Dendritic cell treated with granulocyte-macrophage colony-stimulating factor and Interleukin-4, amounts not matched to agents 40 ng/mL and 50 ng/mL, for 4 days (primary cell): ENCODE measurements around the gene TEDC2.

ENCODE experiments used
- H3K27ac Mint-ChIP-seq: one replicate; pipeline ENCODE4 v1.8.0; 2022; ENCODE audit warnings: mild to moderate bottlenecking, mixed read lengths
- H3K27me3 Mint-ChIP-seq: one replicate; pipeline ENCODE4 v1.8.0; 2022; ENCODE audit warnings: mild to moderate bottlenecking, mixed read lengths
- H3K36me3 Mint-ChIP-seq: one replicate; pipeline ENCODE4 v1.8.0; 2022; ENCODE audit warnings: low read depth, mixed read lengths
- H3K4me1 Mint-ChIP-seq: one replicate; pipeline ENCODE4 v1.8.0; 2022; ENCODE audit warnings: low read depth, mixed read lengths
- H3K4me3 Mint-ChIP-seq: one replicate; pipeline ENCODE4 v1.8.0; 2022; ENCODE audit warnings: mild to moderate bottlenecking, moderate library complexity, mixed read lengths
- H3K9me3 Mint-ChIP-seq: one replicate; pipeline ENCODE4 v1.8.0; 2022; ENCODE audit warnings: mixed read lengths
- intact Hi-C: fragments of 100-400 bp; cut with micrococcal nuclease; formaldehyde crosslinking; loops from one replicate; pipeline ENCODE4 v1.15.0; 2022

Gene TEDC2

GRCh38 chr16:2459647-2460390, at the start of gene TEDC2:
TSS of gene TEDC2 (plus strand) at chr16:2460109. CDS start at chr16:2460145, 36 bp downstream.
- peak within 1 kb of the TSS; percentile 87 for H3K4me3 Mint-ChIP-seq
- H3K27ac Mint-ChIP-seq: peak within 1 kb of the TSS; percentile 23
- peaks cover 17% of the 10 kb centered on the region for H3K4me1 Mint-ChIP-seq
- no peaks in the 10 kb centered on the region for H3K9me3 Mint-ChIP-seq
- intact Hi-C loops: no loop called here
- peaks cover 2% of the 10 kb centered on the region for H3K27me3 Mint-ChIP-seq
- peaks cover 25% of the 10 kb centered on the region for H3K36me3 Mint-ChIP-seq

GRCh38 chr16:2415085-2415484, 44.8 kb upstream of the TEDC2 start:
- H3K36me3 Mint-ChIP-seq: no peaks in the 10 kb centered on the region
- no peak overlapping the region for H3K27ac Mint-ChIP-seq
- no peaks in the 10 kb centered on the region for H3K9me3 Mint-ChIP-seq
- H3K4me3 Mint-ChIP-seq: no peak overlapping the region
- peaks cover 13% of the 10 kb centered on the region for H3K27me3 Mint-ChIP-seq
- peaks cover 1% of the 10 kb centered on the region for H3K4me1 Mint-ChIP-seq
- intact Hi-C loops: no loop called here

GRCh38 chr16:2420035-2420434, 39.9 kb upstream of the TEDC2 start:
- H3K36me3 Mint-ChIP-seq: no peaks in the 10 kb centered on the region
- H3K27ac Mint-ChIP-seq: no peak overlapping the region
- no peak overlapping the region for H3K4me3 Mint-ChIP-seq
- intact Hi-C loops: loop anchor here (5.0 kb wide), 1 partner anchor 78 kb away; the partner anchor contains the start of gene ABCA3
- peaks cover 10% of the 10 kb centered on the region for H3K4me1 Mint-ChIP-seq
- peaks cover 6% of the 10 kb centered on the region for H3K27me3 Mint-ChIP-seq
- H3K9me3 Mint-ChIP-seq: no peaks in the 10 kb centered on the region

GRCh38 chr16:2422123-2422867, 37.6 kb upstream of the TEDC2 start:
- H3K4me1 Mint-ChIP-seq: peaks cover 10% of the 10 kb centered on the region
- H3K27ac Mint-ChIP-seq: no peak overlapping the region
- intact Hi-C loops: loop anchor here (5.0 kb wide), 1 partner anchor 80 kb away; the partner anchor contains the start of gene ABCA3
- no peak overlapping the region for H3K4me3 Mint-ChIP-seq
- no peaks in the 10 kb centered on the region for H3K9me3 Mint-ChIP-seq
- H3K27me3 Mint-ChIP-seq: peaks cover 11% of the 10 kb centered on the region
- H3K36me3 Mint-ChIP-seq: no peaks in the 10 kb centered on the region

- no peaks in the 10 kb centered on the region for H3K9me3 Mint-ChIP-seq
- peaks cover 20% of the 10 kb centered on the region for H3K4me1 Mint-ChIP-seq
- no peak overlapping the region for H3K27ac Mint-ChIP-seq
- H3K4me3 Mint-ChIP-seq: no peak overlapping the region
- H3K36me3 Mint-ChIP-seq: no peaks in the 10 kb centered on the region
- H3K27me3 Mint-ChIP-seq: peaks cover 23% of the 10 kb centered on the region
- intact Hi-C loops: loop anchor here (5.0 kb wide), 1 partner anchor 82 kb away; the partner anchor contains the start of gene ABCA3
Measured at GRCh38 chr16:2424061-2425007, 35.6 kb upstream of the TEDC2 start.

GRCh38 chr16:2425008-2425518, 34.8 kb upstream of the TEDC2 start:
- Mint-ChIP-seq H3K36me3 (no peaks in the 10 kb centered on the region), H3K27me3 (peaks cover 25% of the 10 kb centered on the region), H3K27ac (no peak overlapping the region), H3K9me3 (no peaks in the 10 kb centered on the region), H3K4me1 (peaks cover 23% of the 10 kb centered on the region), H3K4me3 (no peak overlapping the region)
- intact Hi-C loops: no loop called here

- H3K27ac Mint-ChIP-seq: no peak overlapping the region
Measured at GRCh38 chr16:2425825-2426430, 34.0 kb upstream of the TEDC2 start.

GRCh38 chr16:2426941-2427361, 33.0 kb upstream of the TEDC2 start:
- Mint-ChIP-seq H3K36me3 (no peaks in the 10 kb centered on the region), H3K9me3 (no peaks in the 10 kb centered on the region), H3K27me3 (peaks cover 21% of the 10 kb centered on the region), H3K4me1 (peaks cover 23% of the 10 kb centered on the region), H3K4me3 (no peak overlapping the region), H3K27ac (no peak overlapping the region)
- intact Hi-C loops: no loop called here

More at GRCh38 chr16:2425825-2426430, 34.0 kb upstream of the TEDC2 start:
- H3K9me3 Mint-ChIP-seq: no peaks in the 10 kb centered on the region
- no peak overlapping the region for H3K4me3 Mint-ChIP-seq
- no peaks in the 10 kb centered on the region for H3K36me3 Mint-ChIP-seq
- H3K27me3 Mint-ChIP-seq: peaks cover 26% of the 10 kb centered on the region
- intact Hi-C loops: no loop called here
- H3K4me1 Mint-ChIP-seq: peaks cover 23% of the 10 kb centered on the region

- intact Hi-C loops: no loop called here
- peaks cover 23% of the 10 kb centered on the region for H3K4me1 Mint-ChIP-seq
- no peak overlapping the region for H3K27ac Mint-ChIP-seq
- peaks cover 21% of the 10 kb centered on the region for H3K27me3 Mint-ChIP-seq
- H3K9me3 Mint-ChIP-seq: no peaks in the 10 kb centered on the region
- peaks cover 3% of the 10 kb centered on the region for H3K36me3 Mint-ChIP-seq
- no peak overlapping the region for H3K4me3 Mint-ChIP-seq
Measured at GRCh38 chr16:2427526-2427925, 32.4 kb upstream of the TEDC2 start.

- H3K27ac Mint-ChIP-seq: peak overlapping the region; percentile 60
- H3K36me3 Mint-ChIP-seq: peaks cover 9% of the 10 kb centered on the region
- H3K4me3 Mint-ChIP-seq: peak overlapping the region; percentile 73
Measured at GRCh38 chr16:2428051-2428783, 31.7 kb upstream of the TEDC2 start.

GRCh38 chr16:2428784-2429033, 31.2 kb upstream of the TEDC2 start:
- intact Hi-C loops: no loop called here
- no peaks in the 10 kb centered on the region for H3K9me3 Mint-ChIP-seq
- peaks cover 21% of the 10 kb centered on the region for H3K27me3 Mint-ChIP-seq
- peak overlapping the region; percentile 73 for H3K4me3 Mint-ChIP-seq
- peak overlapping the region; percentile 60 for H3K27ac Mint-ChIP-seq
- peaks cover 23% of the 10 kb centered on the region for H3K4me1 Mint-ChIP-seq
- H3K36me3 Mint-ChIP-seq: peaks cover 14% of the 10 kb centered on the region

More at GRCh38 chr16:2428051-2428783, 31.7 kb upstream of the TEDC2 start:
- intact Hi-C loops: no loop called here
- Mint-ChIP-seq H3K27me3 (peaks cover 21% of the 10 kb centered on the region), H3K4me1 (peaks cover 23% of the 10 kb centered on the region), H3K9me3 (no peaks in the 10 kb centered on the region)

- intact Hi-C loops: no loop called here
- H3K4me1 Mint-ChIP-seq: peaks cover 23% of the 10 kb centered on the region
- H3K4me3 Mint-ChIP-seq: peak within 1 kb of the TSS; percentile 79
- H3K27ac Mint-ChIP-seq: peak within 1 kb of the TSS; percentile 60
- H3K9me3 Mint-ChIP-seq: no peaks in the 10 kb centered on the region
- H3K27me3 Mint-ChIP-seq: peaks cover 21% of the 10 kb centered on the region
- peaks cover 15% of the 10 kb centered on the region for H3K36me3 Mint-ChIP-seq
Measured at GRCh38 chr16:2429034-2429770, 30.7 kb upstream of the TEDC2 start, which contains the start of gene CCNF. TSS of gene CCNF (plus strand) at chr16:2429447. CDS start at chr16:2429482, 35 bp downstream.
